Mesendoderm (in vitro differentiated cells): ENCODE results near the gene TRAM2.

Experiments
- DNase-seq: peaks from one replicate; pipeline ENCODE4 v3.0.0; 2013
- H2AK5ac ChIP-seq: 2 replicates; pipeline ENCODE4 v1.6.1; 2013; ENCODE audit warnings: low read length, inconsistent platforms
- H2BK120ac ChIP-seq: 2 replicates; pipeline ENCODE4 v1.6.1; 2013; ENCODE audit warnings: low read depth, mild to moderate bottlenecking, low read length, moderate library complexity, mixed read lengths
- H2BK15ac ChIP-seq: replicated peaks from 2 replicates; pipeline ENCODE4 v1.6.1; 2013; ENCODE audit warnings: low read depth, mild to moderate bottlenecking, moderate library complexity
- H2BK5ac ChIP-seq: 2 replicates; pipeline ENCODE4 v1.6.1; 2013; ENCODE audit warnings: low read length, inconsistent platforms
- H3K18ac ChIP-seq: 2 replicates; pipeline ENCODE4 v1.6.1; 2013; ENCODE audit warnings: mild to moderate bottlenecking, low read length, mixed read lengths
- H3K23ac ChIP-seq: one replicate; pipeline ENCODE4 v1.6.1; 2013; ENCODE audit warnings: low read length
- H3K27ac ChIP-seq: 2 replicates; pipeline ENCODE4 v1.5.1; 2013; ENCODE audit warnings: low read depth, mild to moderate bottlenecking, inconsistent platforms, low read length, moderate library complexity
- H3K27me3 ChIP-seq: 2 replicates; pipeline ENCODE4 v1.6.1; 2013; ENCODE audit warnings: low read length, control low read depth, mild to moderate bottlenecking, inconsistent platforms; ENCODE audit not compliant: insufficient read depth, poor library complexity
- H3K36me3 ChIP-seq: 2 replicates; pipeline ENCODE4 v1.6.1; 2013; ENCODE audit warnings: low read length, inconsistent platforms; ENCODE audit not compliant: control insufficient read depth, insufficient read depth
- H3K4ac ChIP-seq: one replicate; pipeline ENCODE4 v1.6.1; 2013; ENCODE audit warnings: low read depth, mild to moderate bottlenecking, low read length, moderate library complexity
- H3K4me1 ChIP-seq: 2 replicates; pipeline ENCODE4 v1.6.1; 2013; ENCODE audit warnings: low read depth, low read length, inconsistent platforms; ENCODE audit not compliant: control insufficient read depth
- H3K4me2 ChIP-seq: 2 replicates; pipeline ENCODE4 v1.6.1; 2013; ENCODE audit warnings: low read length
- H3K4me3 ChIP-seq: 2 replicates; pipeline ENCODE4 v1.5.1; 2013; ENCODE audit warnings: mild to moderate bottlenecking, low read length
- H3K56ac ChIP-seq: one replicate; pipeline ENCODE4 v1.6.1; 2013; ENCODE audit warnings: low read length
- H3K79me1 ChIP-seq: 2 replicates; pipeline ENCODE4 v1.6.1; 2013; ENCODE audit warnings: low read length, inconsistent platforms
- H3K79me2 ChIP-seq: 2 replicates; pipeline ENCODE4 v1.6.1; 2013; ENCODE audit warnings: mild to moderate bottlenecking, low read length; ENCODE audit not compliant: control insufficient read depth, insufficient read depth
- H3K9ac ChIP-seq: 2 replicates; pipeline ENCODE4 v1.6.1; 2013; ENCODE audit warnings: low read length, inconsistent platforms
- H4K5ac ChIP-seq: one replicate; pipeline ENCODE4 v1.6.1; 2013; ENCODE audit warnings: low read length
- H4K8ac ChIP-seq: one replicate; pipeline ENCODE4 v1.6.1; 2013; ENCODE audit warnings: low read depth, mild to moderate bottlenecking, control low read depth, low read length, moderate library complexity
- WGBS: extraction: QIAGEN DNeasy Blood & Tissue Kit; methylation state at CpG from one replicate; pipeline ENCODE4 v1.1.7; 2013; ENCODE audit warnings: low lambda C conversion rate, missing lambda C conversion rate; ENCODE audit not compliant: insufficient coverage; ENCODE audit errors: extremely low coverage; 5-methylcytosine and 5-hydroxymethylcytosine counted together

TRAM2 gene

GRCh38 chr6:52551483-52552277, 25.2 kb downstream of the TRAM2 start:
- peaks cover 43% of the 10 kb centered on the region for H3K79me2 ChIP-seq
- no peak overlapping the region for H3K23ac ChIP-seq
- H3K9ac ChIP-seq, result peak overlapping the region; percentile 49
- no peak overlapping the region for H2BK15ac ChIP-seq
- no peaks in the 10 kb centered on the region for H3K36me3 ChIP-seq
- peak; percentile 88 for DNase-seq
- no peak overlapping the region for H2AK5ac ChIP-seq
- WGBS, result no CpG with 5 or more reads among the region's 13 CpGs
- peak overlapping the region; percentile 77 for H3K56ac ChIP-seq
- H4K5ac ChIP-seq, result no peak overlapping the region
- H3K4ac ChIP-seq, result peak overlapping the region; percentile 28
- peak overlapping the region; percentile 69 for H3K18ac ChIP-seq
- no peak overlapping the region for H3K4me2 ChIP-seq
- no peak overlapping the region for H4K8ac ChIP-seq
- H3K27me3 ChIP-seq, result no peaks in the 10 kb centered on the region
- H2BK5ac ChIP-seq, result peak overlapping the region; percentile 60
- peaks cover 22% of the 10 kb centered on the region for H3K79me1 ChIP-seq
- no peak overlapping the region for H2BK120ac ChIP-seq
- H3K27ac ChIP-seq, result peak overlapping the region; percentile 66
- peaks cover 23% of the 10 kb centered on the region for H3K4me1 ChIP-seq
- H3K4me3 ChIP-seq, result no peak overlapping the region

- no peak for DNase-seq
- H3K4me1 ChIP-seq, result peaks cover 23% of the 10 kb centered on the region
Observed at GRCh38 chr6:52550870-52551269, 26.0 kb downstream of the TRAM2 start.

GRCh38 chr6:52550014-52550575, 26.8 kb downstream of the TRAM2 start:
- Histone ChIP-seq H3K4me1 (peaks cover 26% of the 10 kb centered on the region), H3K4ac (no peak overlapping the region), H3K9ac (no peak overlapping the region), H3K79me2 (peaks cover 52% of the 10 kb centered on the region), H2AK5ac (no peak overlapping the region), H3K36me3 (no peaks in the 10 kb centered on the region), H2BK5ac (no peak overlapping the region), H3K18ac (no peak overlapping the region), H4K8ac (no peak overlapping the region), H2BK120ac (no peak overlapping the region), H3K79me1 (peaks cover 28% of the 10 kb centered on the region), H3K56ac (no peak overlapping the region), H3K4me2 (no peak overlapping the region), H3K23ac (no peak overlapping the region), H2BK15ac (no peak overlapping the region), H4K5ac (no peak overlapping the region), H3K27me3 (no peaks in the 10 kb centered on the region), H3K27ac (no peak overlapping the region), H3K4me3 (no peak overlapping the region)
- no peak for DNase-seq
- no CpG with 5 or more reads among the region's 6 CpGs for WGBS

More at GRCh38 chr6:52550870-52551269, 26.0 kb downstream of the TRAM2 start:
- Histone ChIP-seq H2AK5ac (no peak overlapping the region), H3K23ac (no peak overlapping the region), H3K9ac (no peak overlapping the region), H3K79me2 (peaks cover 46% of the 10 kb centered on the region), H3K79me1 (peaks cover 24% of the 10 kb centered on the region), H3K27me3 (no peaks in the 10 kb centered on the region), H3K27ac (peak overlapping the region; percentile 23), H2BK120ac (no peak overlapping the region), H3K18ac (peak overlapping the region; percentile 46), H3K36me3 (no peaks in the 10 kb centered on the region), H4K5ac (no peak overlapping the region), H3K56ac (peak overlapping the region; percentile 51), H2BK5ac (no peak overlapping the region), H3K4me3 (no peak overlapping the region), H4K8ac (no peak overlapping the region), H2BK15ac (no peak overlapping the region), H3K4ac (no peak overlapping the region), H3K4me2 (no peak overlapping the region)
- no CpG with 5 or more reads among the region's 5 CpGs for WGBS

- no peak overlapping the region for H3K23ac ChIP-seq
- H2BK15ac ChIP-seq, result no peak overlapping the region
- H3K18ac ChIP-seq, result no peak overlapping the region
- 100% methylated on average over 2 of the region's 4 CpGs for WGBS
- no peak overlapping the region for H3K27ac ChIP-seq
- no peaks in the 10 kb centered on the region for H3K27me3 ChIP-seq
- no peak overlapping the region for H2BK5ac ChIP-seq
- peaks cover 46% of the 10 kb centered on the region for H3K79me2 ChIP-seq
- no peak overlapping the region for H4K5ac ChIP-seq
- no peak overlapping the region for H3K4me2 ChIP-seq
- no peak overlapping the region for H2BK120ac ChIP-seq
- no peak overlapping the region for H3K4ac ChIP-seq
- no peak overlapping the region for H3K56ac ChIP-seq
- H4K8ac ChIP-seq, result no peak overlapping the region
- peaks cover 26% of the 10 kb centered on the region for H3K79me1 ChIP-seq
- H3K36me3 ChIP-seq, result no peaks in the 10 kb centered on the region
- H3K9ac ChIP-seq, result no peak overlapping the region
- no peak overlapping the region for H3K4me3 ChIP-seq
- no peak for DNase-seq
- peaks cover 29% of the 10 kb centered on the region for H3K4me1 ChIP-seq
- H2AK5ac ChIP-seq, result no peak overlapping the region
Observed at GRCh38 chr6:52549428-52549827, 27.4 kb downstream of the TRAM2 start.

- Histone ChIP-seq H3K23ac (no peak overlapping the region), H3K27me3 (no peaks in the 10 kb centered on the region), H3K56ac (no peak overlapping the region), H3K4me2 (no peak overlapping the region), H3K36me3 (no peaks in the 10 kb centered on the region), H2BK120ac (no peak overlapping the region), H2BK15ac (no peak overlapping the region), H3K4ac (no peak overlapping the region), H3K9ac (no peak overlapping the region), H3K18ac (peak overlapping the region; percentile 43), H3K4me1 (peaks cover 34% of the 10 kb centered on the region), H3K79me2 (peaks cover 44% of the 10 kb centered on the region), H4K8ac (no peak overlapping the region), H3K79me1 (peaks cover 27% of the 10 kb centered on the region), H2BK5ac (no peak overlapping the region), H3K27ac (no peak overlapping the region), H4K5ac (no peak overlapping the region), H3K4me3 (no peak overlapping the region), H2AK5ac (no peak overlapping the region)
- no CpG with 5 or more reads among the region's 5 CpGs for whole genome bisulfite sequencing
- no peak for DNase-seq
Observed at GRCh38 chr6:52548999-52549398, 27.9 kb downstream of the TRAM2 start.
